H1 (cell line): ENCODE data around the gene GPATCH2L.

Source experiments
- CHD2 ChIP-seq: IDR thresholded peaks from 2 replicates; pipeline ENCODE4 v1.6.1; 2012; ENCODE audit warnings: low read length, improper control_type of control experiment
- CTCF ChIP-seq, 3 experiments: IDR thresholded peaks; 1 replicate in 2 of 3; 2 replicates in 1 of 3; pipeline versions ENCODE4 v1.5.1 to v1.6.1; 2011; ENCODE audit warnings: low read length in 3 of 3, mild to moderate bottlenecking in 3 of 3, inconsistent platforms in 2 of 3, low read depth in 1 of 3, moderate library complexity in 1 of 3; ENCODE audit not compliant: insufficient read depth in 1 of 3; ENCODE audit errors: control extremely low read depth in 1 of 3
- SP2 ChIP-seq: IDR thresholded peaks from 2 replicates; pipeline ENCODE4 v1.6.1; 2012; ENCODE audit warnings: mild to moderate bottlenecking, low read length, inconsistent platforms

GRCh38 chr14:76194327-76194726, 42.6 kb downstream of the GPATCH2L start:
- TF ChIP-seq CHD2 (no peak), SP2 (no peak), CTCF (IDR thresholded peaks at IDR 0.05; ENCODE audit: control extremely low read depth in 1 of 3, insufficient read depth in 1 of 3, low read depth in 1 of 3, low read length in 3 of 3) (no peak)
